ENCODE data around the gene YBX2. TPM values are rescaled to one million over a fixed set of nuclear protein-coding genes. Genes with fewer than 3 reads are reported as not detected.
A peak's percentile ranks its signal among the peaks of the same experiment; 100 is the strongest.
"Not testable (repeated sequence)": the region's sequence is repeated elsewhere in the genome, so short reads cannot be mapped to it uniquely, and the experiment has no call there.

The YBX2 gene
- total RNA-seq: 27.8 and 56.2 TPM in 2 replicates
- 20.9 and 32.7 TPM in 2 replicates for polyA plus RNA-seq

DNA sequence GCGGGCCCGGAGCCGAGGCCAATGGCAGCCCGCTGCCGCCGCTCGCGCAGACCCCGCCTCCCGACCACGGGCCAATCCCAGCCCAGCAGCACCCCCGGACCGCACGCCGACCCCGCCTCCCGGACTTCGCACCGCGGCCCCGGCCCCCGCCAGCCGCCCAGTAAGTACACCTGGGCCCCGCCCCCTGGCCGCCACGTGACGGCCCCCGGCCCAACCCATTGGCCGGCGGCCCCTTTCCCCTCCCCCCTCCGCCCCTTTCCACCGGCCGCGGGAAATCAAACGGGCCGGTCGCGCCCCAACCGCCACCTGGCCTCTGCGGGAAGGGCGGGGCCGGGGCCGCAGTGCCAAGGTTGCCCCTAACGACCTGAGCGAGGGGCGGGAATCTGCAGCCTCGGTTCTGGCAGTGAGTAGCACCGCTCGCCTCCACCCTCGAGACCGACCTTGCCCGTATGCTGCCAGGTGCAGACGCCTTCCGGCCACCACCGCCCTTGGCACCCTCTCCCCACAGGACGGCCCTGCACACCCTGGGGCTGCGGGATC lies at the start of gene YBX2:
Gene YBX2 (minus strand): TSS at position 26 of the 540 bp plus-strand sequence. CDS start 139 bp downstream, outside the sequence.
- DNase-seq (ENCODE audit: low read depth in 1 of 2, low spot score in 1 of 2): peak; percentile 25 to 96
- H3K27me3 ChIP-seq: peaks cover 4% of the 10 kb centered on the region
- TF ChIP-seq, protein P1, sequence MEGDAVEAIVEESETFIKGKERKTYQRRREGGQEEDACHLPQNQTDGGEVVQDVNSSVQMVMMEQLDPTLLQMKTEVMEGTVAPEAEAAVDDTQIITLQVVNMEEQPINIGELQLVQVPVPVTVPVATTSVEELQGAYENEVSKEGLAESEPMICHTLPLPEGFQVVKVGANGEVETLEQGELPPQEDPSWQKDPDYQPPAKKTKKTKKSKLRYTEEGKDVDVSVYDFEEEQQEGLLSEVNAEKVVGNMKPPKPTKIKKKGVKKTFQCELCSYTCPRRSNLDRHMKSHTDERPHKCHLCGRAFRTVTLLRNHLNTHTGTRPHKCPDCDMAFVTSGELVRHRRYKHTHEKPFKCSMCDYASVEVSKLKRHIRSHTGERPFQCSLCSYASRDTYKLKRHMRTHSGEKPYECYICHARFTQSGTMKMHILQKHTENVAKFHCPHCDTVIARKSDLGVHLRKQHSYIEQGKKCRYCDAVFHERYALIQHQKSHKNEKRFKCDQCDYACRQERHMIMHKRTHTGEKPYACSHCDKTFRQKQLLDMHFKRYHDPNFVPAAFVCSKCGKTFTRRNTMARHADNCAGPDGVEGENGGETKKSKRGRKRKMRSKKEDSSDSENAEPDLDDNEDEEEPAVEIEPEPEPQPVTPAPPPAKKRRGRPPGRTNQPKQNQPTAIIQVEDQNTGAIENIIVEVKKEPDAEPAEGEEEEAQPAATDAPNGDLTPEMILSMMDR (IDR thresholded peaks at IDR 0.05; ENCODE audit: low read depth, low read length): no peak
- H3K27ac ChIP-seq: peak within 1 kb of the TSS; percentile 5
- H3K4me1 ChIP-seq (ENCODE audit: low read depth): peaks cover 41% of the 10 kb centered on the region
- peak within 1 kb of the TSS; percentile 38 for H3K4me3 ChIP-seq
- H3K36me3 ChIP-seq: no peaks in the 10 kb centered on the region
- no peaks in the 10 kb centered on the region for H3K9me3 ChIP-seq (ENCODE audit: low read depth)

DNA sequence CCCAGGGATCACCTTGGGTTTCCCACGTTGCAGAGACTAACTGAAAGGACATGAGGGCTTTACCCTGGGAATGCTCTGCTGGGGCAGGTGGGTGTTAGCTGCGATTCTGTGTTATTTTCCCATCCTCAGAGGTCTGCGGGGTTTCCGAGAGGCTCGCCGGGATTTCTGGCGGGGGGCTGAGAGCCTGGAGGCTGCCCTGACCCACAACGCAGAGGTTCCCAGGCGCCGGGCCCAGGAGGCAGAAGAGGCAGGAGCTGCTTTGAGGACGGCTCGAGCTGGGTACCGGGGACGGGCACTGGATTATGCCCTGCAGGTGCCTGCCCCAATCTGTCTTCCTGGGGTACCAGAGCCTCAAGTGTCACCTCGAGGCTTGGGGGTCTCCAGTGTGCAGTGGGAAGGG lies 48.8 kb upstream of the YBX2 start:
- no peak overlapping the region for H3K27ac ChIP-seq
- TF ChIP-seq, protein P1 (IDR thresholded peaks at IDR 0.05; ENCODE audit: low read depth, low read length): no peak
- H3K9me3 ChIP-seq (ENCODE audit: low read depth): no peaks in the 10 kb centered on the region
- no peaks in the 10 kb centered on the region for H3K36me3 ChIP-seq
- peaks cover 2% of the 10 kb centered on the region for H3K4me1 ChIP-seq (ENCODE audit: low read depth)
- H3K27me3 ChIP-seq: no peaks in the 10 kb centered on the region
- no peak overlapping the region for H3K4me3 ChIP-seq
- DNase-seq (ENCODE audit: low read depth in 1 of 2, low spot score in 1 of 2): no peak

DNA sequence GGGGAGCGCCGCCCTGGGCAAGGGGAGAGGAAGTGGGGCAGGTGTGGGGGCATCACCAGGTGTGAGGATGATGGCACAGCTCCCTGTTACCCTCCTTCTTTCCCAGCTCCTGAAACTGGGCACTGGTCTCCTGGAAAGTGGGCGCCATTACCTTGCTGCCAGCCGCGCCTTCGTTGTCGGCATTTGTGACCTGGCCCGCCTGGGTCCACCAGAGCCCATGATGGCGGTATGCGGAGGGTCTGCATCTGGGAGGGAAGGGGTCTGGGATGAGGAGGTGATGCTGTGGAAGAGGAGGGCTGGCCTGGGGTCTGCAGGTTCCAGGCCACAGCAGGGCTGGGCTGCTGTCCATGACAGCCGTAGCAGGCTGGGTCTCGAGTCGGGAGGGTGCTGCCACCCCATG lies 47.4 kb upstream of the YBX2 start:
- Histone ChIP-seq H3K4me1 (ENCODE audit: low read depth) (no peaks in the 10 kb centered on the region), H3K27ac (no peak overlapping the region), H3K9me3 (ENCODE audit: low read depth) (no peaks in the 10 kb centered on the region), H3K36me3 (no peaks in the 10 kb centered on the region), H3K27me3 (no peaks in the 10 kb centered on the region), H3K4me3 (no peak overlapping the region)
- DNase-seq (ENCODE audit: low read depth in 1 of 2, low spot score in 1 of 2): no peak
- TF ChIP-seq, protein P1 (IDR thresholded peaks at IDR 0.05; ENCODE audit: low read depth, low read length): no peak

DNA sequence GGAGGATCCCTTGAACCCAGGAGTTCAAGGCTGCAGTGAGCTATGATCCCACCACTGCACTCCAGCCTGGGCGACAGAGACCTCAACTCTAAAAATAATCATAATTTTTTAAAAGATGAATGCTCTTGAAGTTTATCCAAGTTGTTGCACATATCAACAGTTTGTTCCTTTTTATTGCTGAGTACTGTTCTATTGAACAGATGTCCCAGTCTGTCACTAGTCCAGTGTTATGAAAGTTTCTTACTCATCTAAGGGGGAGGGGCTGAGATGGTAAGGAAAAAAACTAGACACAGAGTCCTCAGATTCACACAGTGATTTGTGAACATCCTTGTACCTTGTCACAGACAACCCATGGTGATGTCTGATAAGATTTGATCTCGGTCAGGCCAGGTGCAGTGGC lies 45.7 kb upstream of the YBX2 start:
- no peaks in the 10 kb centered on the region for H3K4me1 ChIP-seq (ENCODE audit: low read depth)
- H3K27me3 ChIP-seq: no peaks in the 10 kb centered on the region
- no peak overlapping the region for H3K27ac ChIP-seq
- H3K36me3 ChIP-seq: no peaks in the 10 kb centered on the region
- no peak overlapping the region for H3K4me3 ChIP-seq
- no peak for DNase-seq (ENCODE audit: low read depth in 1 of 2, low spot score in 1 of 2)
- TF ChIP-seq, protein P1 (IDR thresholded peaks at IDR 0.05; ENCODE audit: low read depth, low read length): no peak
- H3K9me3 ChIP-seq (ENCODE audit: low read depth): no peaks in the 10 kb centered on the region

DNA sequence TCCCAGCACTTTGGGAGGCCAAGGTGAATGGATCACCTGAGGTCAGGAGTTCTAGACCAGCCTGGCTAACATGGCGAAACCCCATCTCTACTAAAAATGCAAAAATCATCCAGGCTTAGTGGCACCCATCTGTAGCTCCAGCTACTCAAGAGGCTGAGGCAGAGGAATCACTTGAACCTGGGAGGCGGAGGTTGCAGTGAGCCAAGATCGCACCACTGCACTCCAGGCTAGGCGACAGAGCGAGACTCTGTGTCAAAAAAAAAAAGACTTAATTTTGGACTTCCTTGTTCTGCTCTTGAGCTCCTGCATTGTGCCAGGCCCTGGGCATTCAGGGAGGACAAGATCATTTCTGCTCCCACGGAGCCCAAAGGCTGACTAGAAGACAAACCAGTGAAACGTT lies 43.2 kb upstream of the YBX2 start:
- not testable (repeated sequence) for H3K27ac ChIP-seq; DNase-seq (ENCODE audit: low read depth in 1 of 2, low spot score in 1 of 2)

DNA sequence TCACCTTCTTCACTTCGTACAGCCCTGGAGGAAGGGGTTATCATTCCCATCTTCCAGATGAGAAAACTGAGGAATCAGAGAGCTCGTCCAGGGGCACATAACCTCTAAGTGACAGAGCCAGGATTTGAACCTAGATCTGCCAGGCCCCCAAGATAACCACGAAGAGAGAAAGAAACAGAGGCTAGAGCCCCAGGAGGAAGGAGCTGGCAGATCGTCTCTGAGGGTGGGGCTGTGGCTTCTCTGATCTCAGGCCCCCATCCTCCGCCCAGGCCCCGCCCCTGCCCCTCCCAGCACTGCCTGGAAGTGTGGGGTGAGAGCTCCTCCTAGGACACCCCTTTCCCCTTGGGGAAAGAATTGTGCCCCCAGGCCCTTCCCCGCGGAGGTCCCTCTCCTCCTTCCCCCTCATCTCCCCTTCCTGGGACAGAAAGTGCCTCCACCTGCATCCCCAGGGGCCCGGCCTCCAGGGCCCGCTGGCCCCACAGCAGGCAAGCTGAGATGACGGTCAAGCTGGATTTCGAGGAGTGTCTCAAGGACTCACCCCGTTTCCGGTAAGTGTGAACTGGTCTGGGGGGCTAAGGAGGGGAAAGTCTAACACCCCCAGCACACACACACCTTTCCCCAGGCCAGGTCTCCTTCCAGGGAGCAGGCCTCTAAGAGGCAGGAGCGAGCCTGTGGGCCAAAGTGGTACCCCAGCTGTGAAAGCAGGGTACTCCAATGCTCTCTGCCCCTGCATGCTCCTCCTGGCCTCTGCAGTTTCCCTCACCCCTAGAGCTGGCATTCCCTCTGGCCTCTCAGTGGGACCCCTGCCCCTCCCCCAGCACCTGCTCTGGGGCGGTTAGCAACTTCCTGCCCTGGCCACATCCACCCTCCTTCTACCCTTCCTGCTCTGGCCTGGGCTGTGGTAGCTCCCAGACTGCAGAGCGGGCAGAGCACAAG lies 42.1 kb upstream of the YBX2 start, which contains the start of gene ACAP1:
Gene ACAP1 (plus strand): TSS at position 290 of the 936 bp plus-strand sequence. CDS start 206 bp downstream, at position 496.
- H3K4me1 ChIP-seq (ENCODE audit: low read depth): peaks cover 7% of the 10 kb centered on the region
- no peak for DNase-seq (ENCODE audit: low read depth in 1 of 2, low spot score in 1 of 2)
- H3K36me3 ChIP-seq: no peaks in the 10 kb centered on the region
- H3K4me3 ChIP-seq: no peak within 1 kb of the TSS
- TF ChIP-seq, protein P1 (IDR thresholded peaks at IDR 0.05; ENCODE audit: low read depth, low read length): no peak
- no peaks in the 10 kb centered on the region for H3K9me3 ChIP-seq (ENCODE audit: low read depth)
- no peaks in the 10 kb centered on the region for H3K27me3 ChIP-seq
- no peak within 1 kb of the TSS for H3K27ac ChIP-seq

More for the DNA sequence above, 43.2 kb upstream of the YBX2 start:
- not testable (repeated sequence) for H3K4me3 ChIP-seq; H3K36me3 ChIP-seq; H3K27me3 ChIP-seq; H3K4me1 ChIP-seq (ENCODE audit: low read depth); H3K9me3 ChIP-seq (ENCODE audit: low read depth)

DNA sequence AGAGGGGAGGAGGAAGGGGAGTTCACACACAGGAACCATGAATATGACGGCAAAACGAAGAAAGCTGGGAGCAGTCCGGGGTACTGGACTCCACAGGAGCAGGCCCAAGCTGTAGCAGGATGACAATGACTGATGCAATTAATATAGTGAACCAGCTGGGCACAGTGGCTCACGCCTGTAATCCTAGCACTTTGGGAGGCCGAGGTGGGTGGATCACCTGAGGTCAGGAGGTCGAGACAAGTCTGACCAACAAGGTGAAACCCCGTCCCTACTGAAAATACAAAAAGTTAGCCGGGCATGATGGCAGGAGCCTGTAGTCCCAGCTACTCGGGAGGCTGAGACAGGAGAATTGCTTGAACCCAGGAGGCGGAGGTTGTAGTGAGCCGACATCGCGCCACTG lies 41.3 kb upstream of the YBX2 start:
- not testable (repeated sequence) for DNase-seq (ENCODE audit: low read depth in 1 of 2, low spot score in 1 of 2); H3K36me3 ChIP-seq; H3K27ac ChIP-seq; H3K9me3 ChIP-seq (ENCODE audit: low read depth); H3K4me1 ChIP-seq (ENCODE audit: low read depth); H3K27me3 ChIP-seq; H3K4me3 ChIP-seq

All from cardiac muscle cell (in vitro differentiated cells and primary cell).